C4-2B (cell line): Measurements from ENCODE around the gene PPTC7.
"Not testable (repeated sequence)": the region's sequence is repeated elsewhere in the genome, so short reads cannot be mapped to it uniquely, and the experiment has no call there.

Source experiments
- ZFX ChIP-seq: fragments of 450-650 bp; IDR thresholded peaks from 2 replicates; pipeline ENCODE4 v1.6.1; 2017
- TF ChIP-seq, protein P1 (sequence below): fragments of 450-650 bp; conservative IDR thresholded peaks from 2 replicates; pipeline ENCODE4 v1.5.1; 2017; ENCODE audit warnings: mild to moderate bottlenecking

DNA sequence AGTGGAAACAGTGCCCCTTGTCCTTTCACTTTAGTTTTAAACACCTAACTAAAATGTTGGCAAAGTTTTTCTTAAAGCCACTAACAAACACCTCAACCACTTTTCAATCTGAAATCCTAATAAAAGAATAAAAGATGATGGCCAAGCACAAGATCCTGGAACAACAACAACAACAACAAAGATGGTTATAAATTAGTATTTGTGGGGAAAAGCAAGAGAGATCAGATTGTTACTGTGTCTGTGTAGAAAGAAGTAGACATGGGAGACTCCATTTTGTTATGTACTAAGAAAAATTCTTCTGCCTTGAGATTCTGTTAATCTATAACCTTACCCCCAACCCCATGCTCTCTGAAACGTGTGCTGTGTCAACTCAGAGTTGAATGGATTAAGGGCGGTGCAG lies 13.3 kb downstream of the PPTC7 start:
- TF ChIP-seq, protein P1, sequence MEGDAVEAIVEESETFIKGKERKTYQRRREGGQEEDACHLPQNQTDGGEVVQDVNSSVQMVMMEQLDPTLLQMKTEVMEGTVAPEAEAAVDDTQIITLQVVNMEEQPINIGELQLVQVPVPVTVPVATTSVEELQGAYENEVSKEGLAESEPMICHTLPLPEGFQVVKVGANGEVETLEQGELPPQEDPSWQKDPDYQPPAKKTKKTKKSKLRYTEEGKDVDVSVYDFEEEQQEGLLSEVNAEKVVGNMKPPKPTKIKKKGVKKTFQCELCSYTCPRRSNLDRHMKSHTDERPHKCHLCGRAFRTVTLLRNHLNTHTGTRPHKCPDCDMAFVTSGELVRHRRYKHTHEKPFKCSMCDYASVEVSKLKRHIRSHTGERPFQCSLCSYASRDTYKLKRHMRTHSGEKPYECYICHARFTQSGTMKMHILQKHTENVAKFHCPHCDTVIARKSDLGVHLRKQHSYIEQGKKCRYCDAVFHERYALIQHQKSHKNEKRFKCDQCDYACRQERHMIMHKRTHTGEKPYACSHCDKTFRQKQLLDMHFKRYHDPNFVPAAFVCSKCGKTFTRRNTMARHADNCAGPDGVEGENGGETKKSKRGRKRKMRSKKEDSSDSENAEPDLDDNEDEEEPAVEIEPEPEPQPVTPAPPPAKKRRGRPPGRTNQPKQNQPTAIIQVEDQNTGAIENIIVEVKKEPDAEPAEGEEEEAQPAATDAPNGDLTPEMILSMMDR = not testable (repeated sequence)
- TF ChIP-seq ZFX = not testable (repeated sequence)
